ENCODE measurements around the gene DST. TPM values are rescaled to one million over a fixed set of nuclear protein-coding genes. Genes with fewer than 3 reads are reported as not detected.

The DST gene
- total RNA-seq, 4 donors from 2014 or later = 114 to 219 (median 204) TPM

GRCh38 chr6:56527934-56528333 lies 114.8 kb downstream of the DST start:
- H3K4me1 ChIP-seq = peaks cover 13 to 22% of the 10 kb centered on the region in 2 donors
- no peak for DNase-seq
- H3K27me3 ChIP-seq = no peaks in the 10 kb centered on the region
- H3K9me3 ChIP-seq = no peaks in the 10 kb centered on the region
- intact Hi-C loops (cut with DNase I; ENCODE audit: low total_unique reads) = no loop called here
- no peak for TF ChIP-seq CTCF (IDR thresholded peaks at IDR 0.05 in 4 of 5, conservative IDR thresholded peaks at IDR 0.05 in 1 of 5)
- TF ChIP-seq POLR2A (IDR thresholded peaks at IDR 0.05) = no peak
- peak overlapping the region; percentile 5 to 65 (median 34) for H3K27ac ChIP-seq
- in situ Hi-C loops (cut with MboI; ENCODE audit: low sequenced_read_pairs in 4 of 4) = no loop called here
- no peak overlapping the region for H3K4me3 ChIP-seq
- no peak for ATAC-seq
- peaks cover 3 to 44% of the 10 kb centered on the region in 2 donors for H3K36me3 ChIP-seq

GRCh38 chr6:56526860-56527544 lies 115.7 kb downstream of the DST start:
- Histone ChIP-seq H3K27ac (peak overlapping the region in 3 of 4 donors; percentile 27 to 68 (median 65)), H3K27me3 (no peaks in the 10 kb centered on the region), H3K9me3 (no peaks in the 10 kb centered on the region), H3K4me1 (peaks cover 13 to 22% of the 10 kb centered on the region in 2 donors), H3K4me3 (no peak overlapping the region), H3K36me3 (peaks cover 3 to 42% of the 10 kb centered on the region in 2 donors)
- ATAC-seq = no peak
- intact Hi-C loops (cut with DNase I; ENCODE audit: low total_unique reads) = no loop called here
- TF ChIP-seq POLR2A (IDR thresholded peaks at IDR 0.05) (no peak), CTCF (IDR thresholded peaks at IDR 0.05 in 4 of 5, conservative IDR thresholded peaks at IDR 0.05 in 1 of 5) (no peak)
- in situ Hi-C loops (cut with MboI; ENCODE audit: low sequenced_read_pairs in 4 of 4) = no loop called here
- DNase-seq = no peak

- Histone ChIP-seq H3K4me1 (peaks cover 13 to 20% of the 10 kb centered on the region in 2 donors), H3K4me3 (no peak overlapping the region), H3K27me3 (no peaks in the 10 kb centered on the region), H3K36me3 (peaks cover 3 to 34% of the 10 kb centered on the region in 2 donors), H3K27ac (peak overlapping the region; percentile 54 to 68 (median 62)), H3K9me3 (no peaks in the 10 kb centered on the region)
- intact Hi-C loops (cut with DNase I; ENCODE audit: low total_unique reads) = no loop called here
- DNase-seq = no peak
- TF ChIP-seq POLR2A (IDR thresholded peaks at IDR 0.05) (no peak), CTCF (IDR thresholded peaks at IDR 0.05 in 4 of 5, conservative IDR thresholded peaks at IDR 0.05 in 1 of 5) (no peak)
- in situ Hi-C loops (cut with MboI; ENCODE audit: low sequenced_read_pairs in 4 of 4) = no loop called here
- no peak for ATAC-seq
These were observed 116.5 kb downstream of the DST start for GRCh38 chr6:56525974-56526789.

- Histone ChIP-seq H3K4me3 (no peak overlapping the region), H3K9me3 (no peaks in the 10 kb centered on the region), H3K27me3 (no peaks in the 10 kb centered on the region), H3K36me3 (peaks cover 3 to 31% of the 10 kb centered on the region in 2 donors), H3K4me1 (peaks cover 13 to 18% of the 10 kb centered on the region in 2 donors), H3K27ac (peak overlapping the region; percentile 54 to 68 (median 62))
- in situ Hi-C loops (cut with MboI; ENCODE audit: low sequenced_read_pairs in 4 of 4) (no loop called here), intact Hi-C loops (cut with DNase I; ENCODE audit: low total_unique reads) (no loop called here)
- TF ChIP-seq POLR2A (IDR thresholded peaks at IDR 0.05) (no peak), CTCF (IDR thresholded peaks at IDR 0.05 in 4 of 5, conservative IDR thresholded peaks at IDR 0.05 in 1 of 5) (no peak)
- DNase-seq (no peak), ATAC-seq (peak; percentile 68 to 71)
These were observed 117.6 kb downstream of the DST start for GRCh38 chr6:56524891-56525703.

Data from gastrocnemius medialis (tissue), 4 donors.